GM12878 (cell line): ENCODE data around the gene PIGV. TPM values are rescaled to one million over a fixed set of nuclear protein-coding genes. Genes with fewer than 3 reads are reported as not detected.

ENCODE experiments used
- BHLHE40 ChIP-seq, 2 experiments: fragments of 450-650 bp in 1 of 2; IDR thresholded peaks; 2 replicates each; pipeline ENCODE4 v1.6.1; 2011 to 2017; ENCODE audit warnings: low read depth in 2 of 2, borderline replicate concordance in 1 of 2, improper control_type of control experiment in 1 of 2, low read length in 1 of 2, mild to moderate bottlenecking in 1 of 2
- BMI1 ChIP-seq: fragments of 450-650 bp; IDR thresholded peaks from 2 replicates; pipeline ENCODE4 v1.6.1; 2016; ENCODE audit warnings: mild to moderate bottlenecking, moderate library complexity, borderline replicate concordance
- BRCA1 ChIP-seq: IDR thresholded peaks from 2 replicates; pipeline ENCODE4 v1.6.1; 2011; ENCODE audit warnings: low read depth, low read length, improper control_type of control experiment
- EGR1 ChIP-seq, 2 experiments: IDR thresholded peaks; 1 replicate in 1 of 2; 2 replicates in 1 of 2; pipeline ENCODE4 v1.6.1; 2011 to 2012; ENCODE audit warnings: low read depth in 2 of 2, low read length in 2 of 2, borderline replicate concordance in 1 of 2, mild to moderate bottlenecking in 1 of 2, moderate library complexity in 1 of 2
- HDGF ChIP-seq: fragments of 450-650 bp; IDR thresholded peaks from 2 replicates; pipeline ENCODE4 v1.6.1; 2016; ENCODE audit warnings: antibody characterized with exemption
- IKZF1 ChIP-seq: fragments of 450-650 bp; conservative IDR thresholded peaks from 2 replicates; pipeline ENCODE4 v1.6.1; 2017; ENCODE audit warnings: antibody characterized with exemption, mild to moderate bottlenecking
- JUNB ChIP-seq: IDR thresholded peaks from 2 replicates; pipeline ENCODE4 v1.6.1; 2016; ENCODE audit warnings: antibody characterized with exemption, mild to moderate bottlenecking
- KAT2A ChIP-seq: conservative IDR thresholded peaks from 2 replicates; pipeline ENCODE4 v1.6.1; 2011; ENCODE audit warnings: low read depth, low read length; ENCODE audit not compliant: control insufficient read depth
- MEF2B ChIP-seq: fragments of 450-650 bp; IDR thresholded peaks from 2 replicates; pipeline ENCODE4 v1.6.1; 2018; ENCODE audit warnings: mild to moderate bottlenecking, moderate library complexity; ENCODE audit not compliant: partially characterized antibody, poor library complexity, severe bottlenecking
- MTA2 ChIP-seq: fragments of 450-650 bp; IDR thresholded peaks from 2 replicates; pipeline ENCODE4 v1.6.1; 2016; ENCODE audit warnings: low read depth, mild to moderate bottlenecking, moderate library complexity
- NR2F1 ChIP-seq: fragments of 450-650 bp; conservative IDR thresholded peaks from 2 replicates; pipeline ENCODE4 v1.6.1; 2017; ENCODE audit warnings: mild to moderate bottlenecking
- RFX5 ChIP-seq: IDR thresholded peaks from 2 replicates; pipeline ENCODE4 v1.6.1; 2011; ENCODE audit warnings: low read depth, low read length, improper control_type of control experiment
- SMAD1 ChIP-seq: fragments of 450-650 bp; IDR thresholded peaks from 2 replicates; pipeline ENCODE4 v1.6.1; 2018; ENCODE audit warnings: mild to moderate bottlenecking, low read depth; ENCODE audit not compliant: partially characterized antibody
- SMC3 ChIP-seq: IDR thresholded peaks from 2 replicates; pipeline ENCODE4 v1.6.1; 2011; ENCODE audit warnings: low read length, improper control_type of control experiment, borderline replicate concordance
- SPI1 ChIP-seq: IDR thresholded peaks from 2 replicates; pipeline ENCODE4 v1.6.1; 2011; ENCODE audit warnings: low read depth, mild to moderate bottlenecking, low read length, moderate library complexity, borderline replicate concordance; ENCODE audit not compliant: insufficient read depth
- SREBF2 ChIP-seq: IDR thresholded peaks from 2 replicates; pipeline ENCODE4 v1.6.1; 2012; ENCODE audit warnings: mild to moderate bottlenecking, low read length
- TARDBP ChIP-seq: IDR thresholded peaks from 2 replicates; pipeline ENCODE4 v1.6.1; 2016; ENCODE audit warnings: borderline replicate concordance
- YY1 ChIP-seq: IDR thresholded peaks from 2 replicates; pipeline ENCODE4 v1.6.1; 2011; ENCODE audit warnings: low read depth, mild to moderate bottlenecking, low read length
- ZNF207 ChIP-seq: fragments of 450-650 bp; IDR thresholded peaks from 2 replicates; pipeline ENCODE4 v1.6.1; 2014; ENCODE audit warnings: antibody characterized with exemption, mild to moderate bottlenecking, borderline replicate concordance
- ZNF217 ChIP-seq: fragments of 450-650 bp; IDR thresholded peaks from 2 replicates; pipeline ENCODE4 v1.6.1; 2017; ENCODE audit warnings: antibody characterized with exemption, mild to moderate bottlenecking
- polyA plus RNA-seq, 11 experiments: library from polyadenylated mRNA; depleted of rRNA in 4 of 11; unstranded in 6 of 11; stranded (reverse) in 5 of 11; fragments of >200 nt; fragmentation: Nextera tagmentation in 4 of 11; fragmentation: Illumina TruSeq in 1 of 11; extraction: Ambion mirVana in 4 of 11; extraction: Trizol in 1 of 11; gene quantifications; 1 replicate in 1 of 11; 2 replicates in 10 of 11; pipeline versions ENCODE4 v1.2.1 to v1.2.3, GENCODE V29; 2011 to 2016; ENCODE audit warnings: inconsistent platforms in 2 of 11, missing spikeins in 2 of 11, low read depth in 1 of 11
- total RNA-seq, 4 experiments: library from RNA; depleted of rRNA in 3 of 4; stranded (reverse); fragments of >200 nt in 3 of 4; fragmentation: Illumina TruSeq in 1 of 4; extraction: Trizol in 1 of 4; gene quantifications; 2 replicates each; pipeline versions ENCODE4 v1.2.1 to v1.2.3, GENCODE V29; 2013 to 2021
- TF ChIP-seq, protein P1 (sequence below): fragments of 450-650 bp; IDR thresholded peaks from 2 replicates; pipeline ENCODE4 v1.6.1; 2016; ENCODE audit warnings: mild to moderate bottlenecking
- TF ChIP-seq, protein P2 (sequence below): IDR thresholded peaks from 2 replicates; pipeline ENCODE4 v1.6.1; 2012; ENCODE audit warnings: mild to moderate bottlenecking, low read depth, low read length
- TF ChIP-seq, protein P3 (sequence below): fragments of 450-650 bp; IDR thresholded peaks from 2 replicates; pipeline ENCODE4 v1.6.1; 2016; ENCODE audit warnings: mild to moderate bottlenecking

The PIGV gene
- total and polyA plus RNA-seq, 10 of the 15 experiments (the other 5 are each of a cell fraction or from before 2014, with no cell fraction given): 8.8 to 18.1 (median 11.9) TPM

DNA sequence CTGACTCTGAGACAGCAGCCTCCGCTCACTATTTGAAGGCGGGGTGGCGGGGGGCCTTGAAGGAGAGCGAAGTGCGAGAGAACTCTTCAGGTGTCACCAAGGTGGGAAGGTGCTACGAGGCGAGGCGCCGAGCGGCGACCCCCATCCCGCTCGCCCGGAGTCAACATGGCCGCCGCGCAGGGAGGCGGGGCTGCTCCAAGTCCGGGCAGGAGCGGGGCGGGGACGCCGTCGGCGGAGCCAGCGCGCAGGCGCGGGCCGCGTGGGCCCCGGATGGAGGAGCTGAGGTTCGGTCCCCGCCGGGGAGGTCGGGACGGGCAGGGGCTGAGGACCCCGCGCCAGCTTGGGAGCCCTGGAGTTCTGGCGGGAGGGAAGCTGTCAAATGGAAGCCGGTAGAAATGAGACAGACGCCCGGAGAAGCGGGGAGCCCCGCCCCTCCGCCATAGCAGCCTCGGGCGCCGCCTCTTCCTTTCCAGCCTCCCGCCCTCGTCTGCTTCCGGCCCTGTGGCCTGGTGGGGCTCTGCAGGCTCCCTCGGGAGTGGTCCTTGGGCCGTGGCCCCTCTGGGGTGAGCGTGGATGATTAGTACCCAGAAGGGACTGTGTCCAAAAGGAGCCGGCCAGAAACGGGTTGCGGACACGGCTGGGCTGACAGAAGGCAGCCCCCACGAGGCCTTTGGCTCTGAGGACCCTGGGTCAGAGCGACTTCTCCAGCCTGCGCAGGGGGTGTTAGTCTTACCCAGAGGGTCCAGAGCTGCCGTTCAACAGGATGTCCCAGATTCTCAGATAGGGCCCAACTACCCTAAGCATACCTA lies at the start of gene PIGV (continued):
- TF ChIP-seq, protein P1, sequence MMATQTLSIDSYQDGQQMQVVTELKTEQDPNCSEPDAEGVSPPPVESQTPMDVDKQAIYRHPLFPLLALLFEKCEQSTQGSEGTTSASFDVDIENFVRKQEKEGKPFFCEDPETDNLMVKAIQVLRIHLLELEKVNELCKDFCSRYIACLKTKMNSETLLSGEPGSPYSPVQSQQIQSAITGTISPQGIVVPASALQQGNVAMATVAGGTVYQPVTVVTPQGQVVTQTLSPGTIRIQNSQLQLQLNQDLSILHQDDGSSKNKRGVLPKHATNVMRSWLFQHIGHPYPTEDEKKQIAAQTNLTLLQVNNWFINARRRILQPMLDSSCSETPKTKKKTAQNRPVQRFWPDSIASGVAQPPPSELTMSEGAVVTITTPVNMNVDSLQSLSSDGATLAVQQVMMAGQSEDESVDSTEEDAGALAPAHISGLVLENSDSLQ: 0 out of 2 replicates have a peak, but pooled peaks have one; percentile 3
- TF ChIP-seq SREBF2 (no peak), MTA2 (no peak), SMAD1 (peak; percentile 63), KAT2A (no peak), YY1 (peak; percentile 98), IKZF1 (peak; percentile 92), RFX5 (no peak), TARDBP (0 out of 2 replicates have a peak, but pooled peaks have one; percentile 47), BHLHE40 (IDR thresholded peaks at IDR 0.05; ENCODE audit: borderline replicate concordance in 1 of 2, low read depth in 2 of 2, low read length in 1 of 2) (no peak), JUNB (no peak), SMC3 (no peak), SPI1 (no peak), MEF2B (peak; percentile 90), HDGF (peak; percentile 74; the same call in 1 of the 2 replicates), BMI1 (no peak), NR2F1 (peak; percentile 7), ZNF207 (peak; percentile 48; the same call in 1 of the 2 replicates), EGR1 (IDR thresholded peaks at IDR 0.05; ENCODE audit: borderline replicate concordance in 1 of 2, low read depth in 2 of 2, low read length in 2 of 2) (no peak), ZNF217 (peak; percentile 2; the same call in 1 of the 2 replicates), BRCA1 (no peak)
- TF ChIP-seq, protein P2, sequence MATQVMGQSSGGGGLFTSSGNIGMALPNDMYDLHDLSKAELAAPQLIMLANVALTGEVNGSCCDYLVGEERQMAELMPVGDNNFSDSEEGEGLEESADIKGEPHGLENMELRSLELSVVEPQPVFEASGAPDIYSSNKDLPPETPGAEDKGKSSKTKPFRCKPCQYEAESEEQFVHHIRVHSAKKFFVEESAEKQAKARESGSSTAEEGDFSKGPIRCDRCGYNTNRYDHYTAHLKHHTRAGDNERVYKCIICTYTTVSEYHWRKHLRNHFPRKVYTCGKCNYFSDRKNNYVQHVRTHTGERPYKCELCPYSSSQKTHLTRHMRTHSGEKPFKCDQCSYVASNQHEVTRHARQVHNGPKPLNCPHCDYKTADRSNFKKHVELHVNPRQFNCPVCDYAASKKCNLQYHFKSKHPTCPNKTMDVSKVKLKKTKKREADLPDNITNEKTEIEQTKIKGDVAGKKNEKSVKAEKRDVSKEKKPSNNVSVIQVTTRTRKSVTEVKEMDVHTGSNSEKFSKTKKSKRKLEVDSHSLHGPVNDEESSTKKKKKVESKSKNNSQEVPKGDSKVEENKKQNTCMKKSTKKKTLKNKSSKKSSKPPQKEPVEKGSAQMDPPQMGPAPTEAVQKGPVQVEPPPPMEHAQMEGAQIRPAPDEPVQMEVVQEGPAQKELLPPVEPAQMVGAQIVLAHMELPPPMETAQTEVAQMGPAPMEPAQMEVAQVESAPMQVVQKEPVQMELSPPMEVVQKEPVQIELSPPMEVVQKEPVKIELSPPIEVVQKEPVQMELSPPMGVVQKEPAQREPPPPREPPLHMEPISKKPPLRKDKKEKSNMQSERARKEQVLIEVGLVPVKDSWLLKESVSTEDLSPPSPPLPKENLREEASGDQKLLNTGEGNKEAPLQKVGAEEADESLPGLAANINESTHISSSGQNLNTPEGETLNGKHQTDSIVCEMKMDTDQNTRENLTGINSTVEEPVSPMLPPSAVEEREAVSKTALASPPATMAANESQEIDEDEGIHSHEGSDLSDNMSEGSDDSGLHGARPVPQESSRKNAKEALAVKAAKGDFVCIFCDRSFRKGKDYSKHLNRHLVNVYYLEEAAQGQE: no peak
- TF ChIP-seq, protein P3, sequence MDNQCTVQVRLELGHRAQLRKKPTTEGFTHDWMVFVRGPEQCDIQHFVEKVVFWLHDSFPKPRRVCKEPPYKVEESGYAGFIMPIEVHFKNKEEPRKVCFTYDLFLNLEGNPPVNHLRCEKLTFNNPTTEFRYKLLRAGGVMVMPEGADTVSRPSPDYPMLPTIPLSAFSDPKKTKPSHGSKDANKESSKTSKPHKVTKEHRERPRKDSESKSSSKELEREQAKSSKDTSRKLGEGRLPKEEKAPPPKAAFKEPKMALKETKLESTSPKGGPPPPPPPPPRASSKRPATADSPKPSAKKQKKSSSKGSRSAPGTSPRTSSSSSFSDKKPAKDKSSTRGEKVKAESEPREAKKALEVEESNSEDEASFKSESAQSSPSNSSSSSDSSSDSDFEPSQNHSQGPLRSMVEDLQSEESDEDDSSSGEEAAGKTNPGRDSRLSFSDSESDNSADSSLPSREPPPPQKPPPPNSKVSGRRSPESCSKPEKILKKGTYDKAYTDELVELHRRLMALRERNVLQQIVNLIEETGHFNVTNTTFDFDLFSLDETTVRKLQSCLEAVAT: peak; percentile 4
